ENCODE data around the gene NCKAP5.

Gene NCKAP5

DNA sequence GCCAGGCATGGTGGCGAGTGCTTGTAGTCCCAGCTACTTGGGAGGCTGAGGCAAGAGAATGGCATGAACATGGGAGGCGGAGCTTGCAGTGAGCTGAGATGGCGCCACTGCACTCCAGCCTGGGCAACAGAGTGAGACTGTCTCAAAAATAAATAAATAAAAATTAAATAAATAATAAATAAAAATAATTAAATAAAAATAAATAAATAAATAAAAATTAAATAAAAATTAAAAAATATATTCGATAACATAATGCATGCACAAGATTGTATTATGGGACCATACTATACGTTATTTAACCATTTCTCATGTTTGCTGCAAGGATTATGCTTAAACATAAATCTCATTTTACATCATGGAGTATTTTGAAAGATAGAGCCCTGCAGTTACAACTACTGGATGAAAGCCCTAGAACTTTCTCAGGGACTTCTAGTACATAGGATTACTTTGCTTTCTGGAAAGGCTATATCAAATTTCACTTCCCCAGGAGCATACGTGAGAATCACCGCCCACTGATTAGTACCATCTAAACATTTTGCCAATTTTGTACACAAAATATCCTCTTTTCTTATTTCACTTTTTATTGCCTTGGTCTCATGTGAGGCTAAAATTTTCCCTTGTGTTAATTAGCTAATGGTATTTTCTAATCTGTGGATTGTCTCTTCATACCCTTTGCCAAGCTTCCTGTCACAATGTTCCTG lies 664.0 kb downstream of the NCKAP5 start:
- DNase-seq, result no peak

- DNase-seq, result no peak
Measured at GRCh38 chr2:132902626-132903025, 665.6 kb downstream of the NCKAP5 start.

DNA sequence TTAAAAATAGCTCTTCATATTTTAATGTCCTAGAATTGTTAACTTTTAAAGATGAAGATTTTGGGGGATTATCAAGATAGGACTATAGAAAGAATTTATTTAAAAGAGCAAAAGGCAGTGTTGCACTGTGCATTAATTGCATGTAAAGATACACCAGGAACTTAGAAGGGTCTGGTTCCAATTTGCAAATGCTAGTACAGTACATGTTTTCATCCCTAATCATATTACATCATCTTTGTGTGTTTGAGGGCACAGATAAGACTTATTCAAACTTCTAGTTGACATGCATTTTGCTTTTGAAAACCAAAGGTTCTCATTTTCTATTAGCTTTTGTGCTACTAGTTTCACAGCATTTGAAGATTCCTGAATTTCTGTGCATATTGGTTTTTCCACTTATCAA lies 666.6 kb downstream of the NCKAP5 start:
- no peak for DNase-seq

DNA sequence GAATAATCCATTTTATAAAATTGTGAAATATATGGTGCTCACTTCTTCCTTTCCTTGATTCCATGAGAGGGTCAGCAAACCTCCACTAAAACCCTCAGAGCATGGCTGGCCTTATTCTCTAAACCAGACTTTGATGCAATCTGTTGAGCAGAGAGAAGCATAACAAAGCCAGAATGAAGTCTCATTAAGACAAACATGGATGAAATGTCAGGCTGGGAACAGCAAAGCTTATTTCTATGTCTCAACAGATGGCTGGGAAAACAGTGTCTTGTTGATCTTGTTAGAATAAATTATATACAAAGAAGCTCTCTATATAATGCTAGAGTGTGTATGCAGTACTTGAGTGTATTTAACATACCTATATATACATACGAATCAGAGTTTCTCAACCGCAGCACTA lies 671.2 kb downstream of the NCKAP5 start:
- DNase-seq, result no peak

GRCh38 chr2:132896073-132896472 lies 672.2 kb downstream of the NCKAP5 start:
- no peak for DNase-seq

GRCh38 chr2:132891498-132891897 lies 676.8 kb downstream of the NCKAP5 start:
- no peak for DNase-seq

DNA sequence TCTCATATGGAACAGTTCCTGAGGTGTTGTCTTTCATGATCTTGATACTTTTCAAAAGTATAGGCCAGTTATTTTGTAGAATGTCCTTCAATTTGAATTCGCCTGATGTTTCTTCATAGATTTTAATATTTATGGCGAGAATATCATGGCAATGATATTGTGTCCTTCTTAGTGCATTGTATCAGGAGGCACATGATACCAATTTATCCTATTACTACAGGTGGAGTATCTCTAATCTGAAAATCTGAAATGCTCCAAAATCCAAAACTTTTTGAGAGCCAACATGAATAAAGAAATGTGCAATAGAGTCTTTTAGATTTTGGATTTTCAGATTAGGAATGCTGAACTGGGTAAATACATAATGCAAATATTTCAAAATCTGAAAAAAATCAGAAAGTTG lies 681.7 kb downstream of the NCKAP5 start:
- no peak for DNase-seq

- DNase-seq, result no peak
Measured at GRCh38 chr2:132884705-132885104, 683.6 kb downstream of the NCKAP5 start.

DNA sequence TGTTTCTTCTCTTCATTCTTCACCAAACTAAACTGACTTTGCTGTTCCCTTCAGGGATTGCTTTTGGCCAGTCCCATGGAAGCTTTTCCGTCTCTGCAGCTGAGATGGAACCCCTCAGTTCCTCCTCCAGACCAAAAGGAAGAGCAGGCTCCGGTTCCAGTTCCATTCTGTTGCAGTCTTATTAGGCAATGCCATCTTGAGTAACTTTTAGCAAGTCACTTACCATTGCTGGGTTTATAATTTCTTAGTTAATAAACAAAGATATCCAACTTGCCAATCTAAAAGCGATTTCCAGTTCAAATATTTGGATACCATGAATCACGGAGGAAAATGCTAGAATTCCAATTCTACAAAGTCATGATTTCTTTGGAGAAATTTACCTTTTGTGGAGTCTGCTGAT lies 684.0 kb downstream of the NCKAP5 start:
- DNase-seq, result no peak

DNA sequence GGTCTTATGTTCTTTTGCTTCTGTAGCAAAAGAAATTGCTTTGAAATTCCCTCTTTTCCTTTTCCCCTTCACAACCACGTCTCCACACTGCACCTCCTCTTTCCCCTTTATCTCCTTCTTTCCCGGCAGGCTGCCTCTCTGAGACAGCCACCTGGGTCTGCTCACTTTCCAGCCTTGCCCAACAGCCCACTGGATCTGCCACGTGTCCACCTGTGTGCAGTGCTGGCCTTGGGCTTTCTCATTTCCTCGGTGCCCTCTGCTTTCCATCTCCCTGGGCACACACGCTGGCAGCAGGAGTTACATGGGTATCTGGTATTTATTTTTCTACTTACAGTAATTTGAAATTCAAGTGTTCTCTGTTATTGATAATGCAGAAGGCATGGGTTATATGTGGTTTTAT lies 684.8 kb downstream of the NCKAP5 start:
- no peak for DNase-seq

DNA sequence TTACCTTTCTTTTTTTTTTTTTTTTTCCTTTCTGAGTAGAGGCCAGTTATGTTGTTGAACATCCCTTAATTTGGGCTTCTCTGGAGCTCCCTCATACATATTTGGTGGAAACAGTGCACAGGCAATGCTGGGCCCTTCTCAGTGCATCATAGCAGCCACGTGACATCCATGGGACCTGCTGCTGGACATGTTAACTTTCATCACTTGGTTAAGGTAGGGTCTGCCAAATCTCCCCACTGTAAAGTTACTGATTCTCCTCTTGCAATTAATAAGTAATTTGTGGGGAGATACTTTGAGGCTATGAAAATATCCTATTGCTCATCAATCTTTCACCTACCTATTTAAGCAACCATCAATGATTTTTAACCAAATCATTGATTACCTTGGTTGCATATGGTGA lies 686.7 kb downstream of the NCKAP5 start:
- no peak for DNase-seq

DNA sequence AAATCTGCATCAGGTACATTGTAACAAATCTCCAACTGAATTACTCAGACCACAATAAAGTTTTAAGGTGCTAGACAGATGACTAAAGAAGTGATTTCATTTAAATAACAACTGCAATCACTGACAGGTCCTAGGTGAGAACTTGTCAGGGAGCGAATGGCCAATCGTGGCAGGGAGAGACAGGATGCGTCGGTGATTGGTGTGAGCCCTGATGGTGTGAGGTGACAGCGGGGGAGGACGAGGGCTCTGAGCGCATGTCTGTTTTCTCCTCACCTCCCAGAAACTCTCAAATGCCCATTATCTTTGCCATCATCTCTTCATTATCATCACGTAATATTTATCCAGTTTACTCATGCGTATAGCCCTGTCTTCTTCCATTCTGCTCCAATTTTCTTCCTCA lies 690.3 kb downstream of the NCKAP5 start:
- no peak for DNase-seq

DNA sequence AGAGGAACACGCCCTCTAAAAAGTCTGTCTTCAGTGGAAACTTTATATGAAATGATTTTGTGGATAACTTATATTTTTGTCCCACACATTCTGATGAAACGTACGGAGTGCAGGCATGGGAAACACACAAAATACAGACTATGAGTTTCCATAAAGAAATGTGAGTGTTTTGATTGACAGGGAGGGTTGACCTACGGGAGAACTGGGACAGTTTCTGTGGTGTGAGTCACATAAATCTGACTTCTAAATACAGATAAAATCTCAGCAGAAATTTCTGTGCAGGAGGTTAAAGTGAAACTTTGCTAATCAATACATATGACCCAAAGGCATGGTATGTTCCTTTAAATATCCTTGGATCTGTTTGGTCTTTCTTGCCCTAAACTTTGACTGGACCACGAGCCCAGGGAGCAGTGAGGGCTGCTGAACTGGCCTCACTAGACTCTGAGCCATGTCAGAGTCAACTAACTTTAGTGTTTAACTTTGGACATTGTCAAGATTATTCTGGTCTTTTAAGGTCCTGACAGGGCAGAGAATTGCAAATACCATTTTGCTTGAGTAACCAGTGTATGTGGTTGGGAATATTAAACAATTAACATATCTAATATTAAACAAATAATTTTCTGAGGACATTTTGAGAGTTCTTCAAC lies 691.4 kb downstream of the NCKAP5 start:
- no peak for DNase-seq

- no peak for DNase-seq
Measured at GRCh38 chr2:132875193-132875592, 693.1 kb downstream of the NCKAP5 start.

GRCh38 chr2:132873738-132874137 lies 694.5 kb downstream of the NCKAP5 start:
- DNase-seq, result no peak

DNA sequence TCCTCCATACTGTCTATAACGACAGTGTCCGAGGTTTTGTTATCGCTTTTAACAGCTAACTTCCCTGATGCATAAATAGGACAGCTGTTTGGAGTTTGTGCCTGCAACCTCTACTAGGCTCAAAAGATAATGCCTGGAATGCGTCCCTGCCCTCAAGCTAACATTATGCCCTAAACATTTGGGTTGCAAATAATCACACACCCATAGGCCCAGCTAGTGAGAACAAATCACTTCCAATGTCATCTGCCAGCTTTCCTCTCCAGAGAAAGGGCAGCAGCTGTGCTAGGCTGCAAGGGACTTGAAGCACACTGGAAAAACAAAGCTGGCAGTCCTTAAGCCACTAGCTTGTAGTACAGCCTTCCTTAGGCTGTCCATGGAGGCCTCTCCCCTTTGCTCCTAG lies 696.4 kb downstream of the NCKAP5 start:
- no peak for DNase-seq

DNA sequence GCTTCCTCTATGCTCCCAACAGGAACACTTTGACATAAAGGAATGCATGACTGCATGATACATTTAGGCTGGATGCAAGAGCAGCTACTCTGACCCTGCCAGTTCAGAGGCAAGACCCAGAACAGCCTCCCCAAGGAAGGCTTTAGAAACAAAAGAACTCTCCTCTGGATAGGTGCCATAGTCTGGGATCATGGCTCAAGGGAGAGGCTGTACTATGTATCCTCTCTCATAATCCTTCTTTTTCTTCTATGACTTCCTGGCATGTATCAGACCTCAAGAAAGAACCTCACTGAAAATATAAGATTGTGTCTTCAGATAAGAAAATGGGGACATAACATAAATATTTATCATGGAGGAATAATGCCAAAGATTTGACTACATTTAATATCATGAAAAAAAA lies 704.3 kb downstream of the NCKAP5 start:
- no peak for DNase-seq

DNA sequence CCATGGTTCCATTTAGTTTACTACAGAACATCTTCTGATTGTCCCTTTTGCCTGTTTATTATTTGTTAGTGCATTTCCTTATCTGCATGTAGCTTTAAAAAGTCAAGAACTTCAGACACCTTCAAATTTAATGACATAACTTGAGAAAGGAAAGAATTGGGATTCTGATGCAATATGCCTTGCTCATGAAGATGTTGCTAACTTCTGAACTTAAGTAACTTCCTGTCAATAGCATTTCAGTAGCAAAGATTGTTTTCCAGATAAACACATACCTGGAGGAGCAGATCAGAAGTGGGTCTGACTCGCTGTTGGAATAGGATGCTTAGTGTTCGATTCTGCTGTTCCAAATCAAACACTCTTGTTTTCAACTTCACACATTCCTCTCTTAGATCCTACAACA lies 708.0 kb downstream of the NCKAP5 start:
- DNase-seq, result no peak

DNA sequence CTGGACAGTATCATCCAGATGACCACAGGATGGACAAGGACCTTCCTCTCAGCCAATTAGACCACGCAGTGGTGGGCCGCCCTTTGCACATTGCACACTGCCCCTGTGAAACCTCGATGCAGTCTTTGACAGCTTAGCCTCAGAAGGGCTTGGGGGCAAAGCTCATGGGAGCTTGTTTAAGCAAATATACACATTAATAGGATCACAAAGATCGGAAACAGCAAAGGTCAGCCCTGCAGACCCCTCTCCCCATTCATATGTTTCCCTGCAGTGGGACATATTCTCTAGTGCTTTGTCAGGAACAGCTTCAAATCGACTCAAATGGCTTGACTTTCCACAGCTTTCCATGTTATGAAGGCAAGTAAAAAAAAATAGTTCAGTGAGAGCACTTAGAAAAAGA lies 708.7 kb downstream of the NCKAP5 start:
- DNase-seq, result no peak

- no peak for DNase-seq
Measured at GRCh38 chr2:132857319-132857718, 710.9 kb downstream of the NCKAP5 start.

DNA sequence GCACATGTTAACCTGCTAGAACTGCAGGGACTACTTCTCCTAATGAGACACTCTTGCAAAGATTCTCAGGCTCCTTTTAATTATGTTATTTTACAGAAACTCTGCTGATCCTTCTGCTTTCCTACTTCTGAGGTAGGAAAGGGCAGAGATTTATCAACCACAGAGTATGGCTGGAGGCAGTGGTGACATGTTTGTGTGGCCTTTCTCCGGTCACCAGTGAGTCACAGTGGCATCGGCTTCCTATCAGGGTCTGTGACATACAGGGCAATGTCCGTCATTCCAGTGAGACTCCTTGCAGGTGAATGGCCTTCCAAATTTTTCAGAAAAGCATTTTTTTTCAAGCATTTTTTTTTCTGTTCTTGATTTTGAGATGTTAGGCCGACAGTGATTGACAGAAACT lies 717.6 kb downstream of the NCKAP5 start:
- DNase-seq, result no peak

GRCh38 chr2:132849118-132849517 lies 719.1 kb downstream of the NCKAP5 start:
- DNase-seq, result no peak

GRCh38 chr2:132845339-132845738 lies 722.9 kb downstream of the NCKAP5 start:
- no peak for DNase-seq

- DNase-seq, result no peak
Measured at GRCh38 chr2:132844585-132844984, 723.7 kb downstream of the NCKAP5 start.

- no peak for DNase-seq
Measured at GRCh38 chr2:132837769-132838168, 730.5 kb downstream of the NCKAP5 start.
